GM13976 (cell line): ENCODE data around the gene TMIE.

Source experiments
- DNase-seq: peaks from one replicate; pipeline ENCODE4 v3.0.0; 2012; ENCODE audit warnings: low spot score
- CTCF ChIP-seq: IDR thresholded peaks from 2 replicates; pipeline ENCODE4 v1.5.1; 2012; ENCODE audit warnings: borderline replicate concordance, mild to moderate bottlenecking; ENCODE audit not compliant: insufficient read depth; ENCODE audit errors: extremely low read depth, missing control alignments, control extremely low read depth
- in situ Hi-C: fragments of 300-500 bp; cut with MboI; formaldehyde crosslinking; loops from one replicate; pipeline ENCODE4 v1.12.0; 2022; ENCODE audit warnings: low sequenced_read_pairs, mixed read lengths, inconsistent platforms; ENCODE audit not compliant: unreplicated experiment

TMIE gene

GRCh38 chr3:46711305-46711704 lies 10.1 kb downstream of the TMIE start:
- in situ Hi-C loops = loop anchor here (25.0 kb wide), 2 partner anchors 176 to 651 kb away; partner anchors contain the start of gene PTH1R
- TF ChIP-seq CTCF = no peak
- DNase-seq = no peak

GRCh38 chr3:46711760-46712159 lies 10.6 kb downstream of the TMIE start:
- DNase-seq = no peak
- in situ Hi-C loops = loop anchor here (25.0 kb wide), 2 partner anchors 176 to 651 kb away; partner anchors contain the start of gene PTH1R
- no peak for TF ChIP-seq CTCF

- in situ Hi-C loops = loop anchor here (25.0 kb wide), 2 partner anchors 175 to 650 kb away; partner anchors contain the start of gene PTH1R
- no peak for TF ChIP-seq CTCF
- DNase-seq = no peak
Observed at GRCh38 chr3:46712191-46713049, 11.2 kb downstream of the TMIE start.

- in situ Hi-C loops = loop anchor here (25.0 kb wide), 2 partner anchors 174 to 649 kb away; partner anchors contain the start of gene PTH1R
- TF ChIP-seq CTCF = no peak
- no peak for DNase-seq
Observed at GRCh38 chr3:46713050-46713897, 12.1 kb downstream of the TMIE start.

GRCh38 chr3:46713898-46714552 lies 12.8 kb downstream of the TMIE start:
- peak; percentile 83 for DNase-seq
- no peak for TF ChIP-seq CTCF
- in situ Hi-C loops = loop anchor here (25.0 kb wide), 2 partner anchors 173 to 648 kb away; partner anchors contain the start of gene PTH1R
